Measurements from ENCODE around the gene FOXJ3.
A peak's percentile ranks its signal among the peaks of the same experiment; 100 is the strongest.

The FOXJ3 gene

DNA sequence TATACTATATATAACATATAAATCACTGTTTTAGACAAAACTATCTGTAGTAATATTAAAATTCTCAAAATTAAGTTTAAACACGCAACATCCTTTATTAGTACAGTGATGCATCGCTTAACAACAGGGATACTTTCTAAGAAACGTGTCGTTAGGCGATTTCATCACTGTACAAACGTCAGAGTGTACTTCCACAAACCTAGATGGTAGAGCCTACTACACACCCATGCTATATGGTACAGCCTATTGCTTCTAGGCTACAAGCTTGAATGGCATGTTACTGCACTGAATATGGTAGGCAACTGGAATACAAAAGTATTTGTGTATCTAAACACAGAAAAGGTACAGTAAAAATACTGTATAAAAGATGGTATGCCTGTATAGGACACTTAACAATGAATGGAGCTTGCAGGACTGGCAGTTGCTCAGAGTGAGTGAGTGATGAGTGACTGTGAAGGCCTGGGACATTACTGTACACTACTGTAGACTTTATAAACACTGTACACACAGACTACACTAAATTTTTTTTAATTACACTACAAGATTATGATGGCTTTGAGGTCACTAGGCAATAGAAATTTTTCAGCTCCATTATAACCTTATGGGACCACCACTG lies 10.5 kb downstream of the FOXJ3 start:
- Mint-ChIP-seq H3K27ac (no peak overlapping the region), H3K4me3 (no peak overlapping the region), H3K9me3 (no peaks in the 10 kb centered on the region), H3K27me3 (ENCODE audit: low read depth) (no peaks in the 10 kb centered on the region), H3K4me1 (peaks cover 38% of the 10 kb centered on the region), H3K36me3 (ENCODE audit: low read depth) (peaks cover 3% of the 10 kb centered on the region)
- TF ChIP-seq, protein P1, sequence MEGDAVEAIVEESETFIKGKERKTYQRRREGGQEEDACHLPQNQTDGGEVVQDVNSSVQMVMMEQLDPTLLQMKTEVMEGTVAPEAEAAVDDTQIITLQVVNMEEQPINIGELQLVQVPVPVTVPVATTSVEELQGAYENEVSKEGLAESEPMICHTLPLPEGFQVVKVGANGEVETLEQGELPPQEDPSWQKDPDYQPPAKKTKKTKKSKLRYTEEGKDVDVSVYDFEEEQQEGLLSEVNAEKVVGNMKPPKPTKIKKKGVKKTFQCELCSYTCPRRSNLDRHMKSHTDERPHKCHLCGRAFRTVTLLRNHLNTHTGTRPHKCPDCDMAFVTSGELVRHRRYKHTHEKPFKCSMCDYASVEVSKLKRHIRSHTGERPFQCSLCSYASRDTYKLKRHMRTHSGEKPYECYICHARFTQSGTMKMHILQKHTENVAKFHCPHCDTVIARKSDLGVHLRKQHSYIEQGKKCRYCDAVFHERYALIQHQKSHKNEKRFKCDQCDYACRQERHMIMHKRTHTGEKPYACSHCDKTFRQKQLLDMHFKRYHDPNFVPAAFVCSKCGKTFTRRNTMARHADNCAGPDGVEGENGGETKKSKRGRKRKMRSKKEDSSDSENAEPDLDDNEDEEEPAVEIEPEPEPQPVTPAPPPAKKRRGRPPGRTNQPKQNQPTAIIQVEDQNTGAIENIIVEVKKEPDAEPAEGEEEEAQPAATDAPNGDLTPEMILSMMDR (IDR thresholded peaks at IDR 0.05; ENCODE audit: unreplicated experiment in 3 of 3), result no peak

DNA sequence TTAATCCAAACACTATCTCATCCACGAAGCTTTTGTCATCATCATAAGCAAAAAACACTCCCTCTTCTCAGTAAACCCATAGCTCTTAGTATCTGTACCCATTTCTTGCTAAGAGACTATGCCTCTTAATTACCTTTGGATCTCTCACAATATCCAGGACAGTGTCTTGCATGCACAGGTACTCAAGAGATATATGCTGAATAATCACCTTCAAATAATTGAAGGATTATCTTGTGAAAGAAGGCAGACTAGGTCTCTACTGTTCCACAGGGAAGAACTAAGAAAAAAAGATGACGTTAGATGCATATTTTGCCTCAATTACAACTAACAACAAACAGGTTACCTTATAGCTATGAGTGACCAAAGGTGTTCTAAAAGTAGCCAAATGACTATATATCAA lies 11.5 kb downstream of the FOXJ3 start:
- H3K36me3 Mint-ChIP-seq (ENCODE audit: low read depth), result peaks cover 3% of the 10 kb centered on the region
- H3K4me3 Mint-ChIP-seq, result no peak overlapping the region
- no peaks in the 10 kb centered on the region for H3K9me3 Mint-ChIP-seq
- TF ChIP-seq, protein P1 (IDR thresholded peaks at IDR 0.05; ENCODE audit: unreplicated experiment in 3 of 3), result no peak
- H3K27me3 Mint-ChIP-seq (ENCODE audit: low read depth), result no peaks in the 10 kb centered on the region
- peaks cover 42% of the 10 kb centered on the region for H3K4me1 Mint-ChIP-seq
- no peak overlapping the region for H3K27ac Mint-ChIP-seq

DNA sequence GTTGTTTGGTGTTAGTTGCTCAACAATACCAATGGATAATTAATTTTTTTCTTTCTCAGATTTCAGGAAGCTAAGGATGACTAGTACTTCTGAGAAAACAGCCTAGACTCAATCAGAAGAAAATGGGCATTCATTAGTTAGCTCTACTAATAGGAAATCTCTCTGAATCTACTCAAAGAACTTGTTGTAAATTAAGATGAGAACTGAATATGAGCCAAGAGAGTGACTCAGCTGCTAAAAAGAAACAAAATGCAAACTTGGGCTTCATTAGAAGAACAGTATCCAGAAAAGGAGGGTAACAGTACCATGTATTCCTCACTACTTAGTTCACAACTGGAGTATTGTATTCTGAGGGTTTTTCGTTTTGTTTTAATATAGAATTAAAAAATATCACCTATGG lies 12.5 kb downstream of the FOXJ3 start:
- no peaks in the 10 kb centered on the region for H3K9me3 Mint-ChIP-seq
- no peaks in the 10 kb centered on the region for H3K27me3 Mint-ChIP-seq (ENCODE audit: low read depth)
- no peak overlapping the region for H3K27ac Mint-ChIP-seq
- TF ChIP-seq, protein P1 (IDR thresholded peaks at IDR 0.05; ENCODE audit: unreplicated experiment in 3 of 3), result no peak
- peaks cover 3% of the 10 kb centered on the region for H3K36me3 Mint-ChIP-seq (ENCODE audit: low read depth)
- H3K4me1 Mint-ChIP-seq, result peaks cover 48% of the 10 kb centered on the region
- no peak overlapping the region for H3K4me3 Mint-ChIP-seq

DNA sequence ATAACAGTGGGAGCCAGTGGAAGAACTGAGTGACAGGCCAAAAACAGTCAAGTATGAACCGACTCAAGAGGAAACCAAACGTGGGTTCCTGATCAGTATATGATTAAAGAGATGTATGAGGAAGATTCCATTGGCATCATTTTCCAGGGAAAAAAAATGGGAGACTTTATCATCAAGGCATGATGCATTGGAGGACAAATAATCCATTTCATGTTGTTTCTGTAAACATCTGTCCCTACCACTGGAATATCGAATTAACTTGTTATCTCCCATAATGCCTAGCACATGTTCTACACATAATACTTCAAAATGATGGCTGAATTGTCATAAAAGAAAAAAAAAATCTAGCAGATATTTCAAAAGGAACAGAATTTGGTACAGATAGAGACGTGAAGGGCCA lies 13.3 kb downstream of the FOXJ3 start:
- peaks cover 3% of the 10 kb centered on the region for H3K36me3 Mint-ChIP-seq (ENCODE audit: low read depth)
- no peaks in the 10 kb centered on the region for H3K27me3 Mint-ChIP-seq (ENCODE audit: low read depth)
- peaks cover 55% of the 10 kb centered on the region for H3K4me1 Mint-ChIP-seq
- TF ChIP-seq, protein P1 (IDR thresholded peaks at IDR 0.05; ENCODE audit: unreplicated experiment in 3 of 3), result no peak
- no peaks in the 10 kb centered on the region for H3K9me3 Mint-ChIP-seq
- H3K27ac Mint-ChIP-seq, result no peak overlapping the region
- H3K4me3 Mint-ChIP-seq, result no peak overlapping the region

DNA sequence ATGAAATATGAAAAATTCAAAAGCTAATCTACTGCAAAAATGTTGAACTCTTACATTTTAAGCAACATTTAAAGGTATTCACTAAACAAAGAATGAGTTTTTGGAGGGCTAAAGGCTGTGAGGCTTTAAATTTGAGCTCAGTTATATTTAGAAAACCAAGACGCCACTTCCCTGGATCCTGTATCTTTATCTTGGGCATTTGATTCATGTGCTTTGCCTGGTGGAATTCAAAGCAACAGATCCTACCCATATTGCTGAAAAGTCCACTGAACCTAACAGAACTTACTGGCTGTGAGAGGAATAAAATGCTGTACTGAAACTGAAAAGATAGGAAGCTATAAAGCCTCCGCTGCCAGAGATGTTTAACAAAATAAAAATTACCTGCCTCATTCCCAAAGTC lies 14.3 kb downstream of the FOXJ3 start:
- no peaks in the 10 kb centered on the region for H3K9me3 Mint-ChIP-seq
- H3K4me1 Mint-ChIP-seq, result peaks cover 63% of the 10 kb centered on the region
- H3K36me3 Mint-ChIP-seq (ENCODE audit: low read depth), result peaks cover 3% of the 10 kb centered on the region
- TF ChIP-seq, protein P1 (IDR thresholded peaks at IDR 0.05; ENCODE audit: unreplicated experiment in 3 of 3), result no peak
- no peaks in the 10 kb centered on the region for H3K27me3 Mint-ChIP-seq (ENCODE audit: low read depth)
- peak overlapping the region in 1 of 3 experiments; percentile 14 for H3K27ac Mint-ChIP-seq
- H3K4me3 Mint-ChIP-seq, result no peak overlapping the region

DNA sequence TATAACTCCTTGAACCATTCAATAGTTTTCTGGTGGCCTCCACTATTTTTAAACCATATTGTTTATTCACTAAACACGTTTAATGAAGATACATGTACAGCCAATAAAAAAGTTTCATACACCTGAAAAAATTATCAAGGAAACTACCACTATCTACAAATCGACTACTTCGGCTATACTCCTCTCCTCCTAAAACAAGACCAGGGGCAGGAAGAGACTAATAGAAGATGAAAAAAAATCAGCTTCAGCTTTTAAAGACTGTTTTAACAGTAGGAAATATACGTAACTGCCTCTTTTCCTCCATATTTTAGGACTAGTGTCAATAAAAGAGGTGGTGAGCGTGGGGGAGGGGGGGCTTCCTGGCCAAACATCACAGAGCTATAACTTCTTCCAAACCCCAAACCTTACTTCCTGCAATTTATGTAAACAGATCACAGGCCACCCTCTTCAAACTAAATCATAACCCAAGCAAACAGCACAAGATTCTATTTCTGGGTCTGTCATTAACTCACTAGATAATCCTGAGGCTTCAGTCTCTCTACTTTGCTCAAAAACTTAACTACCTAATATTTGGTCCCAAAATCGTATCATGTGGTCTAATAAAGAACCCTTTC lies 15.1 kb downstream of the FOXJ3 start:
- Mint-ChIP-seq H3K27ac (peak overlapping the region; percentile 36 to 61 (median 54)), H3K4me3 (no peak overlapping the region), H3K27me3 (ENCODE audit: low read depth) (no peaks in the 10 kb centered on the region), H3K9me3 (no peaks in the 10 kb centered on the region), H3K4me1 (peaks cover 70% of the 10 kb centered on the region), H3K36me3 (ENCODE audit: low read depth) (peaks cover 3% of the 10 kb centered on the region)
- TF ChIP-seq, protein P1 (IDR thresholded peaks at IDR 0.05; ENCODE audit: unreplicated experiment in 3 of 3), result no peak

All from nephron (organoid).